ENCODE measurements around the gene TPSD1. TPM values are rescaled to one million over a fixed set of nuclear protein-coding genes. Genes with fewer than 3 reads are reported as not detected.
A peak's percentile ranks its signal among the peaks of the same experiment; 100 is the strongest.
"Not testable (repeated sequence)": the region's sequence is repeated elsewhere in the genome, so short reads cannot be mapped to it uniquely, and the experiment has no call there.

TPSD1 gene
- total and polyA plus RNA-seq, 10 of the 15 experiments (the other 5 are each of a cell fraction or from before 2014, with no cell fraction given), result not detected

DNA sequence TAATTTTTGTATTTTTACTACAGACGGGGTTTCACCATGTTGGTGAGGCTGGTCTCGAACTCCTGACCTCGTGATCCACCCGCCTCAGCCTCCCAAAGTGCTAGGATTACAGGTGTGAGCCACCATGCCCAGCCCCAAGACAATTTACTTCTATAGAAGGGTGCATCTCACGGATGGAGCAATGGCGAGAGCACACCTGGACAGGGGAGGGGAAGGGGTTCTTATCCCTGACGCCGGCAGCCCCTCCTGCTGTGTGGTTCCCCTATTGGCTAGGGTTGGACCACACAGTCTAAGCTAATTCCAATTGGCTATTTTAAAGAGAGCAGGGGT is 40.8 kb downstream of the TPSD1 start:
- H3K4me2 ChIP-seq (ENCODE audit: control insufficient read depth, insufficient read depth); H3K27me3 ChIP-seq (replicated peaks in 1 of 2; ENCODE audit: control insufficient read depth in 2 of 2, insufficient read depth in 2 of 2, low read length in 1 of 2): not testable (repeated sequence)
- RAD21 ChIA-PET (ENCODE audit: unreplicated experiment), result interaction anchor here (0.6 kb wide), 1 partner anchor 208 kb away, joined by 3 read pairs; no protein-coding TSS in a partner anchor

DNA sequence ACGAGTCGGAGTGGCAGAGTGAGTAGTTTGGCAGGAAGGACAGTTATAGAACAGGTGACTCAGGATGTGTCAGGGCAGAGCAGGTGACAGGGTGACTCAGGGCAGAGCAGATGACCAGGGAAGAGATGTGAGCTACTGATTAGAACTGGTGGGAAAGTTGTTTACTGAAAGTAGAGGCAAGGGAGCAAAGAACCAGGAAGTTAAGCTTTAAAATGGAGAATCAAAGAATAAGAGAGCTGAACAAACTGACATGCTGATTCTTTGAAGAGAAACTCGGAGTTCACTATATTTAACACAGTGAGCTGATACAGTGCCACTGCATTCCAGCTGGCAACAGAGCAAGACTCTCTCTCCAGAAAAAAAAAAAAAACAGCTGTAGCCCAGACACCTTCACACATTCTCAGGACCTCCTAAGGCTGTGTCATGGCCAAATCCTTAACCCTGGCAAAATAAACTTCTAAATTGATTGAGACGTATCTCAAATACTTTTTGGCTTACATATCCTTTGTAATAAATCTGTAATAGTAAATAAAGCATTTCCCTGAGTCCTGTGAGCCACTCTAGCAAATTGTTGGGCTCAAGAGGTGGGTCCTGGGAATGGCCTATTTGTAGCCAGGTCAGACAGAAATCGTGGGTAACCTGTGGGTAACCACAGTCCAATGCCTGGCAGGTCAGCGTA is 41.3 kb downstream of the TPSD1 start:
- BruUV-seq (replicated peaks), result no TSS peak
- ChIA-PET SMC1A (ENCODE audit: uncharacterized antibody, unreplicated experiment) (interaction anchor here (2.3 kb wide), 1 partner anchor 8 kb away, joined by 5 read pairs; no protein-coding TSS in a partner anchor), RAD21 (ENCODE audit: unreplicated experiment) (interaction anchor here (0.6 kb wide), 1 partner anchor 207 kb away, joined by 3 read pairs; no protein-coding TSS in a partner anchor), POLR2A (interaction anchor here (0.6 to 0.7 kb wide), 2 partner anchors 9 to 30 kb away, joined by 3 to 4 read pairs; no protein-coding TSS in a partner anchor), CTCF (interaction anchor here (0.6 to 1.1 kb wide), 4 partner anchors 8 to 602 kb away, joined by 3 to 4 read pairs (median 3); no protein-coding TSS in a partner anchor)
- intact Hi-C loops (cut with micrococcal nuclease; ENCODE audit: unreplicated experiment), result no loop called here
- no peaks in the 10 kb centered on the region for H3K9me3 ChIP-seq (replicated peaks; ENCODE audit: control insufficient read depth, insufficient read depth, low read length)
- in situ Hi-C loops (cut with MboI), result no loop called here
- DNase-seq (ENCODE audit: low read depth, low spot score), result no peak
- no peaks in the 10 kb centered on the region for H3K79me2 ChIP-seq (ENCODE audit: control insufficient read depth, insufficient read depth, low read length)
- H3K4me2 ChIP-seq (ENCODE audit: control insufficient read depth, insufficient read depth), result no peak overlapping the region
- 36% methylated on average over 6 of the region's 6 CpGs for whole genome bisulfite sequencing (ENCODE audit: insufficient coverage, insufficient replicate concordance, low lambda C conversion rate, missing lambda C conversion rate)
- no peaks in the 10 kb centered on the region for H3K27me3 ChIP-seq (replicated peaks in 1 of 2; ENCODE audit: control insufficient read depth in 2 of 2, insufficient read depth in 2 of 2, low read length in 1 of 2)
- H3K36me3 ChIP-seq (ENCODE audit: control insufficient read depth in 2 of 2, insufficient read depth in 2 of 2, low read length in 1 of 2), result no peaks in the 10 kb centered on the region
- no peak overlapping the region for H3K9ac ChIP-seq (ENCODE audit: control insufficient read depth, insufficient read depth, low read length)
- ATAC-seq, result peak; percentile 21; the same call in 2 of the 3 replicates
- no peak overlapping the region for H2AFZ ChIP-seq (ENCODE audit: control insufficient read depth, low read depth, low read length)
- FAIRE-seq, result no peak
- no peak overlapping the region for H3K27ac ChIP-seq (ENCODE audit: control insufficient read depth, insufficient read depth)
- H3K4me3 ChIP-seq, result no peak overlapping the region
- no peaks in the 10 kb centered on the region for H4K20me1 ChIP-seq (ENCODE audit: control insufficient read depth, insufficient read depth)
- no peaks in the 10 kb centered on the region for H3K4me1 ChIP-seq (ENCODE audit: control insufficient read depth, insufficient read depth, low read length)
- TF ChIP-seq NR2C2 (IDR thresholded peaks at IDR 0.05; ENCODE audit: borderline replicate concordance, control insufficient read depth, insufficient read length, low read depth), result no peak
- no peak for TF ChIP-seq EED (IDR thresholded peaks at IDR 0.05; ENCODE audit: low read depth)
- no peak for TF ChIP-seq BRCA1 (IDR thresholded peaks at IDR 0.05; ENCODE audit: low read depth, low read length)
- no peak for TF ChIP-seq NR2C1 (IDR thresholded peaks at IDR 0.05)
- TF ChIP-seq, protein P1, sequence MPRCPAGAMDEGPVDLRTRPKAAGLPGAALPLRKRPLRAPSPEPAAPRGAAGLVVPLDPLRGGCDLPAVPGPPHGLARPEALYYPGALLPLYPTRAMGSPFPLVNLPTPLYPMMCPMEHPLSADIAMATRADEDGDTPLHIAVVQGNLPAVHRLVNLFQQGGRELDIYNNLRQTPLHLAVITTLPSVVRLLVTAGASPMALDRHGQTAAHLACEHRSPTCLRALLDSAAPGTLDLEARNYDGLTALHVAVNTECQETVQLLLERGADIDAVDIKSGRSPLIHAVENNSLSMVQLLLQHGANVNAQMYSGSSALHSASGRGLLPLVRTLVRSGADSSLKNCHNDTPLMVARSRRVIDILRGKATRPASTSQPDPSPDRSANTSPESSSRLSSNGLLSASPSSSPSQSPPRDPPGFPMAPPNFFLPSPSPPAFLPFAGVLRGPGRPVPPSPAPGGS (IDR thresholded peaks at IDR 0.05; ENCODE audit: borderline replicate concordance, insufficient read depth, low read depth, low read length, poor library complexity, severe bottlenecking), result peak; percentile 64
- TF ChIP-seq KAT2A (conservative IDR thresholded peaks at IDR 0.05; ENCODE audit: control insufficient read depth, low read depth, low read length), result no peak
- TF ChIP-seq IKZF1 (conservative IDR thresholded peaks at IDR 0.05), result 0 out of 2 replicates have a peak, but pooled peaks have one; percentile 10
- no peak for TF ChIP-seq HCFC1 (IDR thresholded peaks at IDR 0.05; ENCODE audit: low read length)
- TF ChIP-seq, protein P2, sequence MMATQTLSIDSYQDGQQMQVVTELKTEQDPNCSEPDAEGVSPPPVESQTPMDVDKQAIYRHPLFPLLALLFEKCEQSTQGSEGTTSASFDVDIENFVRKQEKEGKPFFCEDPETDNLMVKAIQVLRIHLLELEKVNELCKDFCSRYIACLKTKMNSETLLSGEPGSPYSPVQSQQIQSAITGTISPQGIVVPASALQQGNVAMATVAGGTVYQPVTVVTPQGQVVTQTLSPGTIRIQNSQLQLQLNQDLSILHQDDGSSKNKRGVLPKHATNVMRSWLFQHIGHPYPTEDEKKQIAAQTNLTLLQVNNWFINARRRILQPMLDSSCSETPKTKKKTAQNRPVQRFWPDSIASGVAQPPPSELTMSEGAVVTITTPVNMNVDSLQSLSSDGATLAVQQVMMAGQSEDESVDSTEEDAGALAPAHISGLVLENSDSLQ (IDR thresholded peaks at IDR 0.05), result peak; percentile 34; the same call in 1 of the 2 replicates

More for the DNA sequence above, 40.8 kb downstream of the TPSD1 start:
- DNase-seq (ENCODE audit: low read depth, low spot score); H4K20me1 ChIP-seq (ENCODE audit: control insufficient read depth, insufficient read depth); FAIRE-seq; H3K36me3 ChIP-seq (ENCODE audit: control insufficient read depth in 2 of 2, insufficient read depth in 2 of 2, low read length in 1 of 2); H2AFZ ChIP-seq (ENCODE audit: control insufficient read depth, low read depth, low read length); in situ Hi-C loops (cut with MboI); intact Hi-C loops (cut with micrococcal nuclease; ENCODE audit: unreplicated experiment); H3K4me3 ChIP-seq; BruUV-seq (replicated peaks); H3K79me2 ChIP-seq (ENCODE audit: control insufficient read depth, insufficient read depth, low read length); ATAC-seq; H3K27ac ChIP-seq (ENCODE audit: control insufficient read depth, insufficient read depth); H3K9me3 ChIP-seq (replicated peaks; ENCODE audit: control insufficient read depth, insufficient read depth, low read length); H3K4me1 ChIP-seq (ENCODE audit: control insufficient read depth, insufficient read depth, low read length); H3K9ac ChIP-seq (ENCODE audit: control insufficient read depth, insufficient read depth, low read length): not testable (repeated sequence)
- ChIA-PET CTCF (interaction anchor here (0.6 to 1.1 kb wide), 5 partner anchors 9 to 603 kb away, joined by 3 to 4 read pairs (median 3); no protein-coding TSS in a partner anchor), POLR2A (interaction anchor here (0.6 to 0.7 kb wide), 2 partner anchors 9 to 29 kb away, joined by 3 to 4 read pairs; no protein-coding TSS in a partner anchor), SMC1A (ENCODE audit: uncharacterized antibody, unreplicated experiment) (interaction anchor here (2.3 kb wide), 1 partner anchor 9 kb away, joined by 5 read pairs; no protein-coding TSS in a partner anchor)
- TF ChIP-seq, protein P3, sequence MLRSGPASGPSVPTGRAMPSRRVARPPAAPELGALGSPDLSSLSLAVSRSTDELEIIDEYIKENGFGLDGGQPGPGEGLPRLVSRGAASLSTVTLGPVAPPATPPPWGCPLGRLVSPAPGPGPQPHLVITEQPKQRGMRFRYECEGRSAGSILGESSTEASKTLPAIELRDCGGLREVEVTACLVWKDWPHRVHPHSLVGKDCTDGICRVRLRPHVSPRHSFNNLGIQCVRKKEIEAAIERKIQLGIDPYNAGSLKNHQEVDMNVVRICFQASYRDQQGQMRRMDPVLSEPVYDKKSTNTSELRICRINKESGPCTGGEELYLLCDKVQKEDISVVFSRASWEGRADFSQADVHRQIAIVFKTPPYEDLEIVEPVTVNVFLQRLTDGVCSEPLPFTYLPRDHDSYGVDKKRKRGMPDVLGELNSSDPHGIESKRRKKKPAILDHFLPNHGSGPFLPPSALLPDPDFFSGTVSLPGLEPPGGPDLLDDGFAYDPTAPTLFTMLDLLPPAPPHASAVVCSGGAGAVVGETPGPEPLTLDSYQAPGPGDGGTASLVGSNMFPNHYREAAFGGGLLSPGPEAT (IDR thresholded peaks at IDR 0.05; ENCODE audit: low read depth), result 0 out of 2 replicates have a peak, but pooled peaks have one; percentile 20
- 0 out of 2 replicates have a peak, but pooled peaks have one; percentile 3 for TF ChIP-seq ZNF384 (IDR thresholded peaks at IDR 0.05; ENCODE audit: borderline replicate concordance, low read depth, low read length)
- WGBS (ENCODE audit: insufficient coverage, insufficient replicate concordance, low lambda C conversion rate, missing lambda C conversion rate), result 28% methylated on average over 8 of the region's 8 CpGs
